GM21717 (cell line): Measurements from ENCODE around the gene TMEM52.

Experiments
- ATAC-seq: cut with Tn5 transposase; IDR thresholded peaks from one replicate; pipeline ENCODE4 v1.9.1; 2021; ENCODE audit warnings: mild to moderate bottlenecking, moderate library complexity; ENCODE audit not compliant: unreplicated experiment

Gene TMEM52

GRCh38 chr1:1918901-1919303 lies at the start of gene TMEM52:
TMEM52 (minus strand) TSS chr1:1919279; CDS start chr1:1919265, 14 bp downstream.
- no peak for ATAC-seq

DNA sequence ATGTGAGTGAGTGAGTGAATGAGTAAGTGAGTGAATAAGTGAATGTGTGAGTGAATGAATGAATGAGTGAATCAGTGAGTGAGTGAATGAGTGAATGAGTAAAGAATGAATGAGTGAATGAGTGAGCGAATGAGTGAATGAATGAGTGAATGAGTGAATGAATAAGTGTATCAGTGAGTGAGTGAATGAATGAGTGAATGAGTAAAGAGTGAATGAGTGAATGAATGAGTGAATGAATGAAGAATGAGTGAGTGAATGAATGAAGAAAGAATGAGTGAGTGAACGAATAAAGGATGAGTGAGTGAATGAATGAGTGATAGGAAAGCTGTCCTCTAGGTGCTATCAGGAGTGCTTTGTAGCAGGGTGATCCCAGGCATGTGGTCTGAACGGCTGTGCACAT lies 48.8 kb upstream of the TMEM52 start:
- ATAC-seq, result no peak

DNA sequence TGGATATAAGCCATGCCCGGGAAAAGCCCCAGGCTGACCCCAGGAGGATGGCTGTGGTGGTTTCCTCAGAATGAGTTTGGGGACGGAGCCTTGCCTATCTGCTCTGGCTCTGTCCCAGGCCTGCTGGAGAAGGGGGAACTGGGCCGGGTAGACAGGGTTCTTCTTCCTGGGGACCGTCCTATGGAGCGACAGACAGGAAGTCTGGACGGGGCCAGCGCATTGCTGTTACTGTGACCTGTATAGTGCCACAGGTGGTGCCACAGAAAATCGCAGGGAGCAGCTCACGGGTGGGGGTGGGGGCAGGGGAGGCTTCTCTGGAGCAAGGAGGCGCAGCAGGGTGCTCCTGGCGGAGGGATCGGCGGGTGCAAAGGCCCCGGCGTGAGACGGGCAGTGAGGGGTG lies 48.1 kb upstream of the TMEM52 start:
- no peak for ATAC-seq

DNA sequence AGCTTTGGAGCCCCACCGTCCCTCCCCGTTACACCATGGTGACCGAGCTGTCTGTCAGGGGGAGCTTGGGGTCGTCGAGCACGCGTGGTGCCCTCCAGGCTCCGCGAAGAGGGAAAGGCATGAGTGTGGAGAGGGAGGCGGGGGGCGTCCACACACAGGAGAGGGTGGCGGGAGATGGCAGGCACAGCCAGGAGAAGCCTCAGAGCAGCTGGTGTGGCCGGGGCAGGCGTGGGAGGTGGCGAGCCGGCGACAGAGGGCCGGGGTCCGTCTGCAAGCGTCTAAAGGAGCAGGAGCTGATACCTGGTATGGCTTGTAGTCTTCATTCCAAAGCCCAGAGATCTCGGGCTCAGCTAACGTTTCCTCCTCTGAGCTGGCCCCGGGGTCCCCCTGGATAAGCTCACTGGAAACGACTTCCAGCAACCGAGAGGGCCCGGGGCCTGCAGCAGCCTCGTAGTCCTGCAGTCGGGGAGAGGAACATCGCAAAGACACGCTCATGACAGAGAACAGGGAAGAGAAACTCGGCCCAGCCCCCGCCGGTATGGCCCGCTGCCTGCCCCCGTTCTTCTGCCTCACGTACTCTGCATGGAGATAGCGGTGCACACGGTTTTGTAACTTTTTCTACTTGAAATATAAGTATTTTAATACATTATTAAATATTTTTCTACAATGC lies 47.1 kb upstream of the TMEM52 start:
- no peak for ATAC-seq

DNA sequence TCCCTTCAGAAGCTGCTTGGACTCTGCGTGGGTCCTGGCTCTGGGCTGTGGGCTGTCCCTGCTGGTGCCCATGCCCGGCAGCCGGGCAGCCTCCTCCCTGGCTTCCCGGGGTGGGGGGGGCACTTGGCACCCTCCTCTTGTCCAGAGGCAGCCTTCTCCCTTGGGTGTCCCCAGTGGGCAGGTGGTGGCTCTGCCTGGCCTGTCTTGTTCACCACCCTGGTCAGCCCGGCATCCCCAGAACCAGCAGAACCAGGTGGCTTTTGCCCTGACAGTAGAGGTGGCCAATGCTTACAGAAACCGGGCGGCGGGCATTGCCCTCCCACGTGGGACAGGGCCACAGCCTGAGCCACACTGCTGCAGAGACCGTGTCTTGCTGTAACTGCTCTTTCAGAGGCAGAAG lies 46.5 kb upstream of the TMEM52 start:
- no peak for ATAC-seq

DNA sequence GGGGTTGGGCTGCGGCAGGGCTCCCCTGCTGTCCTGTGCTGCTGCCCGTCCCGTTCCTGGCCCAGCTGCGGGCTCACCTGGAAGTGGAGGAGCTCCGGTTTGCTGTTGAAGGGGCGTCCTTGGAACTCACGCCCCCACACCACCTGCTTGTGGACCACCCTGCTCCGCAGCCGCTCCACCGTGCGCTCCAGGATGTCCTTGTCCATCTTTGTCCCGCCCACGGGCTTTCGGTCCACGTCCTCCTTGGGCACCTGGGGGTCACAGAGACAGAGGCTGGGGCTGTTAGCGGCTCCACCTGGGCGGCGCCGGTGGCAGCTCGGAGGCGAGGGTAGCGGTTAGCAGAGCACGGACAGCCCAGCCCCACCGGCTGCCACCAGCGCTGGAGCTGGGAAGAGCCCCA lies 45.7 kb upstream of the TMEM52 start:
- no peak for ATAC-seq

DNA sequence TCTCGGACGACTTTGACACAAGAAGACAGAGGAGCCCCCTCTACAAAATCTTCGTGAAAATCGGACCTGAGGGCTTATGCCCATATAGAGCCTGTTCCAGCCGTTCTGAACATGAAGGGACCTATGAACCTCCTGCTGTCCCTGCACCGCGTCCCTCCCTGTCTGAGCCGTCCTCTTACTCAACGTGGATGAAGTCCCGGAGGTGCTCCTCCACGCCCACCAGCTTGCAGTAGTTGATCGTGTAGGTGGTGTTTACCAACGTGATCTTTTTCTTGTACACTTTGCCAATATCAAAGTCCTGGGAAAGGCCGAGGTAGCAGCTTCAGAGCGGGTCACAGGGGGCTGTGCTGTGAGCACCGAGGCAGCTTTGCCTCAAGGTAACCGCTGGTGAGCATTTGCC lies 44.5 kb upstream of the TMEM52 start:
- no peak for ATAC-seq

GRCh38 chr1:1962752-1963151 lies 43.7 kb upstream of the TMEM52 start:
- no peak for ATAC-seq

DNA sequence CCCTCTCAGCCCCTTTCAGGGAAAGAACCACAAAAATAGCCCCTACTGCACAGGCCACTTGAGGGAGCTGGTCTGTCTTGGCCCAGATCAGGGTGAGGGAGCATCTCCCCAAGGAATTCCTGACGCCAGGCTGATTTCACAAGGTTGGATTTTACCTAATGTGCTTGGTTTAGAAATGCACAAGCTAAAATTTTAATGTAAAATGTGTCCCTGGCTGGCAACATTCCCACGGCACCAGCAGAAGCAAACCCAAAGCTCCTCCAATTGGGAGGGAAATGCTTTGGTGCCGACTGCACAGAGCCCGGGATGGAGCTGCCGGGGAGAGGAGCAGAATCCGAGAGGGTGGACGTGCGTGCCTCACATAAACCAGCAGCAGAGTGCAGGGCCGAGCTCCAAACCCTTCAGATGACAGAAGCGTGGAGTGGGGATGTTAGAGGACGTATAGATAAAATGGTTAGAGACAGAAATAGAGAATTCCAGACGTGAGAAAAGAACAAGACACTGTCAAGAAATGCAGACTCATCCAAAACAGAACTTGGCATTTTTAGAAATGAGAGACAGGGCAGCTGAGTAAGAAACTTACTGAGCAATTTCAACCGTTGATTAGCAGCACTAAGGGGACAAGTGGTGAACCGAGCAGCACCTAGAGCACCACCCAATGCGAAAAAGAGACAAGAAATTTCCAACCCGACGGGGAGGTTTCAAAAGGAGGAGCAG lies 41.6 kb upstream of the TMEM52 start:
- ATAC-seq, result no peak

- ATAC-seq, result no peak
Observed at GRCh38 chr1:1959840-1960479, 40.9 kb upstream of the TMEM52 start.

GRCh38 chr1:1959459-1959839 lies 40.4 kb upstream of the TMEM52 start:
- ATAC-seq, result no peak

DNA sequence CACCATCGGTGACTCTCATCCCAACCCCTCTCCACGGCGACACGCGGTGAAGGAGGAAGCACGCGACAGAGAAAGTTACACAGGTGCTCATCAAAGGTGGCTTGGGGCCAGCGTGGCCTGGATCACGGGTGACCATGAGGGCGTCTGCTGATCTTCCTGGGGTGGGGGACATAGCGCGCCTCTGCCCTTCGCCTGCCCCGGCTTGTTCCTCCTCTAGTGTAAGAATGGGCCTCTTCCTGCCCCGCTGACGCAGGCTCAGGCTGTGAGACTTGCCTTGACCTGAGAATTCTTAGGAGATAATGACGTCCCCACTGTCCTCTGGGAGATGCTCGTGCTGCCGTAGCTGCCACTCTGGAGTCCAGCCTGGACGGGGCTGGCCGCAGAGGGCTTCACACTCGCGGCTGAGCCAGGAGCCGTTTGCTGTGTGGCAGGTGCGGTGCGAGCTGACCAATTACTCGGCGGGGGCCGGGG lies 39.0 kb upstream of the TMEM52 start:
- no peak for ATAC-seq

GRCh38 chr1:1957533-1957961 lies 38.5 kb upstream of the TMEM52 start:
- ATAC-seq, result no peak

DNA sequence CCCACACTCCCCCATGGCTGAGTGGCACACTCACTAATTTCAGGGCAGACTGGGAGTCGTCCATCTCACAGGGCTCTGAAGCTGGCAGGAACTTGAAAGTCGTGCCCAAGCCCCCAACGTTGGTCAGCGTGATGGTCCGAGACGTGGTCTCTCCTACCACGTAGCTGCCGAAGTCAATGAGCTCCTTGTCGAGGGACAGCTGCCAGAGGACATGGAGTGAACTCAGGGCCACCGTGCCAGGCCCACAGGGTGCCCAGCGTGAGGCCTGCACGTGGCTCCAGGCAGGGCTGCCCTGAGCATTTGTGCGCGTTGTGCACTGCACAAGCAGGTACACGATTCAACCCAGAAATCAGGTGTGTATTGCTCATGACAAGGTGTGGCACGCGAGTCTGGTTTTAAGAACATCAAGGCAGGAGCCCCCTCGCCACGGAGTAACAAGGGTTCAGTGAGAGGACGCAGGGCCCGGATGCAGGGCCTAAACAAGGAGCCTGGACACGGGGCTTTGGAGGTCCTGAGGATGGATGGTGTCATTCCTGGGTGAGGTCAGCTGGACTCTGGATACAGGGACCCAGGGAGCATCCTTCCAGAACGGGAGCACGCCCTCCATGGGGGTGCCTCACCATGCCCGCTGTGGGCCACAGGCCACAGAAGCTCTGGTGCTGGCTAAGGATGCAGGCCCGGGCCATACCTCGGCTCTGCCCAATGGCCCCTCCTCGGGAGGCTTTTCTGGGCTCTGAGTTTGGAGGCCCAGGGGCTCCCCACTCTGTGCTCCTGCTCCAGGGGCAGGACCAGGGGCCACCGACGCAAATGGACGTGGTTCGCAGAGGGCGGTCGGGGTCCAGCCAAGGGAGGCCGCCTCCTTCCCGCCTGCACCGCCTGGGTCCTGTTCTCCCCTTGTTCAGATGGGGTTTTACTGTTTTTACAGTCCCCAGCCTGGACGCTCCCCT lies 37.8 kb upstream of the TMEM52 start:
- ATAC-seq, result no peak

- no peak for ATAC-seq
Observed at GRCh38 chr1:1956101-1956500, 37.0 kb upstream of the TMEM52 start.

GRCh38 chr1:1955621-1956094 lies 36.6 kb upstream of the TMEM52 start:
- ATAC-seq, result no peak

DNA sequence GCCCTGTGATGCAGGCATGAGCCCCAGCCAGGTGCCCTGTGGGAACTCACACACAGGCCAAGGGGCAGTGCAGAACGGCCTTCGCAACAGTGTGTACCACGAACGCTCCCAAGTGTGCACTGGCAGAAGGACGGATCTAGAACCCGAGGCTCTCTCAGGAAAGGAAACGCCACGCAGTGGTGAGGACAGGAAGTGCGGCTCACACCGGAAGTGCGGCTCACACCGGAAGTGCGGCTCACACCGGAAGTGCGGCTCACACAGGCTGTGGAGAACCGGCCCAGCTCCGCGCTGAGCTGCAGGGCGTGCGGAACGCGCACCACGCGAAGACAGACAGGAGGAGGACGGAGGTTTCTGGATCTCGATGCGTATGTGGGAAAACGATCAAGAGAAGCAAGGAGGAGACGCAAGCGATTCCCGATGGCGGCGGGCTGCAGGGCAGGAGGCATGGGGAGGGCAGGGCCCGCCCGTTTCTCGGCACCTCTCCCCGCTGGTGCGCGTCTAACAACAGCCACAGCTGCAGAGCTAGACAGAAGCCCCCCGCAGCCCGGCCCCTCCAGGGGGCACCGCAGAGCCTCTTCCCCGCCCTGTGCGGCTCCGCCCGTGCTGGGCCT lies 35.9 kb upstream of the TMEM52 start:
- no peak for ATAC-seq

- ATAC-seq, result no peak
Observed at GRCh38 chr1:1954015-1954414, 34.9 kb upstream of the TMEM52 start.

GRCh38 chr1:1950940-1951339 lies 31.9 kb upstream of the TMEM52 start:
- no peak for ATAC-seq

- no peak for ATAC-seq
Observed at GRCh38 chr1:1948783-1949182, 29.7 kb upstream of the TMEM52 start.
